Lung microvascular endothelial cell (primary cell): ENCODE data around the gene GRM7. TPM values are rescaled to one million over a fixed set of nuclear protein-coding genes. Genes with fewer than 3 reads are reported as not detected.

ENCODE experiments used
- DNase-seq, 2 donors: peaks; one replicate each; pipeline versions ENCODE4 v3.0.0 to v3.0.0-alpha.2; 2010; ENCODE audit warnings: low read depth in 2 of 2
- total RNA-seq: library from RNA; depleted of rRNA; stranded (reverse); fragments of >200 nt; gene quantifications from 2 replicates; pipeline ENCODE4 v1.2.1, GENCODE V29; 2014

The GRM7 gene
- total RNA-seq, 1 donor from 2014 or later = not detected

- DNase-seq = no peak
These were observed 707.7 kb downstream of the GRM7 start for GRCh38 chr3:7568526-7569184.

GRCh38 chr3:7573330-7573729 lies 712.4 kb downstream of the GRM7 start:
- no peak for DNase-seq

DNA sequence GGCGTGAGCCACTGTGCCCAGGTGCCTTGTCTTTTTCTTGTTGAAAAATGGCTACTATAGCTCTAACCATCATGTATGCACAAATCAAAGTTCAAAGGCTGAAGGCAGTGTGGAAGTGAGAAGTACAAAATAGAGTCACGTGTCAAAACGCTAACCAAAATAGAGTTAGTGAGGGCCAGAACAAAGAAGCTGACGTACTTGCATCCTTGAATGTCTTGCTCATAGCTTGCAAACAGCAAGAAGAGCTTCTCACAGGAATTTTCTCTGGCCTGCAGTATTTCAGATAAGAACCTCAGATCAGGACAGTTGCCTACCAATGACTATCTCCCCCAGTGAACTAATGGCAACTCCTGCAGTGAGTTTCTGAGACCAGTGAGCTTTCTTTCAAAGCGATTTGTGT lies 713.5 kb downstream of the GRM7 start:
- no peak for DNase-seq

DNA sequence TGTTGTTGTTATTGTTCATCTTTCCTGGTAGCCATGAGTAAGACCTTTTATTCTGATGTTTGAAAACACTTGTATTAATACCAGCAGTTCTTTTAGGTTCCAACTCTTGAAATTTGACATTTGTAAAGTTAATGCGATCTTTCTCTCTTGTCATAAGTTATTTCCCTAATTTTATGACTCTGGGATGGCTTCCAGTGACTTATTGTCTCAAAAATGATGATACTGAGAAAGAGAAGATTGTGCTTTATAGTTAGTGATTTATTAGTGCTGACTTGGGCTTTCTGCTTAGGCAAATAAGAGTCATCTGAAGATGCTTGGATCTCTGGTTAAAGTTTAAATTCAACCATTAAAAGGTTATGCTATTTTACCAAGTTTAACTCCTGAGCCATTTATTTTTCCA lies 715.2 kb downstream of the GRM7 start:
- no peak for DNase-seq

DNA sequence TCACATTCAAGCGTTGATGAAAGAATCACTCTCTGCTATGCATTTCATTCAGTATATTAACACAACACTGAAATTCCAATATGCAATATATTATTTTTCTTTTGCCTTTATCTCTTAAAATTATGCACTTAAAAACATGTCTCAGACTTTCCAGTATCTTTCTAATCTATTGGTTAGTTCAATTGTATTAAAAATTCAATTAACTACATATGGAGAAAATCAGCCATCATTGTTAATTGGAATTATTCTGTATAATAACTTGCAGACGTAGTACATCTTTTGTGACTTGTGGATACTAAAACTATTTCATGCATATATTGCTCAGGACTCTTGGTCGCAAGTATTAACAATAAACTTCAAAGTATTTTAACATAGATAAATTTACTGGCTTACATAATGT lies 715.6 kb downstream of the GRM7 start:
- DNase-seq = no peak

GRCh38 chr3:7577513-7577912 lies 716.6 kb downstream of the GRM7 start:
- DNase-seq = no peak

- DNase-seq = no peak
These were observed 720.9 kb downstream of the GRM7 start for GRCh38 chr3:7581831-7582230.

GRCh38 chr3:7585052-7585451 lies 724.1 kb downstream of the GRM7 start:
- DNase-seq = no peak

DNA sequence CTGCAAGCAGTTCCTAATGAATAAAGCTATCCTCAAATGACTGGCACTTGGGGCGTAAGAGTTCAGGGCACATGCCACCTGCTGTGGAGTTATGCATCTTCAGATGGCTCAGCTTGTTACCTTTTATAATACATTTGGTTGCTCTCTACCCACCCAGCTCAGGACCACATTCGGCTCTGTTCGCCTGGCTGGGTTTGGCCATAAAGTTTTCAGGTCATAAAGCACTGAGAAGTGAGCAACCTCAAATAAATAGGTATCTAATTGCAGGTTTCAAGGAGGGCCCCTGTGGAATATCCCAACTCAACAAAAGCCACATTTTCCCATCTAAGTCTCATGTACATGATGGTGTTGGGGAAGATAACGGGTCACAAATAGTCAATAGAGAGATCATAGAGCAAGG lies 727.3 kb downstream of the GRM7 start:
- DNase-seq = no peak

- DNase-seq = no peak
These were observed 728.6 kb downstream of the GRM7 start for GRCh38 chr3:7589526-7589925.

DNA sequence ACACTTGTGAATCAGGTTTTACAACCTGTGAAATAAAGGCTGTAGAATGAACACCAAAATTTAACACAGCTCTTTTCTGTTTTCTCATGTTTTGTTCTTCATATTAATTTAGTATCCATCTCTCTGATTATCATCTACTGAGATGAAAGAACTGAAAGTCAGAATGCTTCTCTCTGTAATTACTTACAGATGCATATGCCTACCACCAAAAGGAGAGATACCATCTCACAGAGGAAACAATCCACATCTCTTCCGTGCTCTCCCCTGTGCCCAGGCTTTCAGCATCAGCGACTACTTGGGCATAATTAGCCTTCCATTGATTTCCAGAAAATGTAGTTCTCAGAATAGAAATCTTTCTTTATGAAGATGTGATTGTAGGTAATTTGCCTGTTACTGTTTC lies 741.4 kb downstream of the GRM7 start:
- no peak for DNase-seq

- no peak for DNase-seq
These were observed 746.2 kb downstream of the GRM7 start for GRCh38 chr3:7607083-7607482.

DNA sequence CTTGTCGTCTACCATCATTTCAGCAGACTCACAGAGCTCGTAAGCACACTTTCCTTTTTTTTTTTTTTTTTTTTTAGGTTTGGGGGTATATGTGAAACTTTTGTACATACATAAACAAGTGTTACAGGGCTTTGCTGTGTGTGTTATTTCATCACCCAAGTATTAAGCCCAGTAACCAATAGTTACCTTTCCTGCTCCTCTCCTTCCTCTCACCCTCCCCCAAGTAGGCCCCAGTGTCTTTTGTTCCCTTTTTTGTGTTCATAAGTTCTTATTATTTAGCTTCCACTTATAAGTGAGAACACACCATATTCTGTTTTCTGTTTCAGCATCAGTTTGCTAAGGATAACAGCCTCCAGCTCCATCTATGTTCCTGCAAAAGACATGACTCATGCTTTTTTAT lies 746.8 kb downstream of the GRM7 start:
- DNase-seq = no peak

DNA sequence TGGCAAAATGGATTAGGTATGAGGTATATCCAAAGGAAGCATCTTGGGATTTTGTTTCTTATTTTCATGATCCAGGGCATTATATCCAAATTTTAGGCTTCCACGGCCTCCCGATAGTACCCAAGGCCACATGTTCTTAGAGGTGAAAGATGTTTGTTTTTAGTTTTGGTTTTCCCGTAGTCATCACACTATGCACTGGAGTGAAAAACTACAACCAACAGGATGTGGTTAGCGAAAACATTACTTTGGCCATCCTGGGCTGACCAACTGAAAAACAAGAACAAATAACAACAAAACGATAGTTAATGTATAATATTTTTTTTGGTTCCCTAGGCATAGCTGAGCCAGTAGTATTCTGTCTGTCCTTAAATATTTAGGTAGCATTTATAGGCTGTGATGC lies 749.7 kb downstream of the GRM7 start:
- DNase-seq = no peak

- DNase-seq = no peak
These were observed 754.1 kb downstream of the GRM7 start for GRCh38 chr3:7615043-7615442.

- DNase-seq = no peak
These were observed 757.7 kb downstream of the GRM7 start for GRCh38 chr3:7618606-7619005.

DNA sequence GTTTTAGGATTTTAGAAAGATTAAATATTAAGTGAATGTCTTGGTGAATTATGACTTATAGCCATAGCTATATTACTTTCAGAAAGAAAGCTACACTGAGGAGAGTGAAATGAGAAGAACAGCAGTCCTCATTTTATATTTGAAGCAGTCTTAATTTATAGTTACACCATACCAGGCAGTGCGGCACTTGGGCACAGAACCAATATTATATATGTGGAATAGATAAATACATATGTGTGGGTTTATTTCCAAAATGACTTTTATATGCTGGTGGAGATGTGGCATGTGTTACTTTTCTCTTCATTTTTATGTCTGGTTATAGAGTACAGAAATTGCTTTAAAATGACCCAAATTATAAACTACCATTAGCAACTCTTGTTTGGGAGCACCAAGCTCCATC lies 759.5 kb downstream of the GRM7 start:
- no peak for DNase-seq

GRCh38 chr3:7621046-7621630 lies 760.2 kb downstream of the GRM7 start:
- DNase-seq = no peak

DNA sequence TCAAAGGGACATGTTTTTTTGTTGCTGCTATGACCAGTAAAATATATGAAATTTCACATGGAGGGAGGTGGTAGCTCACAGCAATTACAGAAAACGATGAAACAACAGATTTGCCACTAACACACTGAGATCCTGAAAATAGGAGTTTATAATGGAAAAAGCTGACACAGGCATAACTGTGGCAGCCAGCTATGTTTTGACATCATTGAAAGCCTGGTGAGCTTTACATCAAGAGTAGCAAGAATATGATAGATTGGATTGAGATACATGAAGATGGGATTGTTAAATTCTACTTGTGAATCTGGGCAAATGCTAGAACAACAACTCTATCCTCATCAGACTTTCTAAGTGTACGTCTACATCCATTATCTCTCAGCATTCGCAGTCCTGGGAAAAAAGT lies 760.7 kb downstream of the GRM7 start:
- no peak for DNase-seq

DNA sequence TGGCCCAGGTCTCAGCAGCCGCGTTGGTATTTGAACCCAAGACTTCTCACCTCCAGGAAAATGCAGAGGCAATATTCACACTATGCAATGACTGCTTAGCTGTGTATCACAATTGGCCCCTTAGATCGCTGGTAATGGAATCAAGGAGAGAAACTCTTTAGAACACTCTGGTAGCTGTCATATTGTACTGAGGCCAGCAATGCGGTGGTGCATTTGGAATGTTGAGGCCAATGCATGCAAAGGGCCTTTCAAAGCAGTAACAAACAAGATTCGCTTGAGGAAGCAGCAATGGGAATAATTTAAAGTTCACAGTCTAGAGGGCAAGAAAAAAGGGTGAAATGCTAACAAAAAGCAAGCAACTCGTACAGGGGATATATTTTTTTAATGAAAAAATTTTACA lies 764.1 kb downstream of the GRM7 start:
- DNase-seq = no peak

- peak in 1 of 2 donors; percentile 51 for DNase-seq
These were observed 769.5 kb downstream of the GRM7 start for GRCh38 chr3:7630351-7630911.

- peak; percentile 26 to 91 for DNase-seq
These were observed 770.0 kb downstream of the GRM7 start for GRCh38 chr3:7630925-7631324.

- DNase-seq = no peak
These were observed 771.4 kb downstream of the GRM7 start for GRCh38 chr3:7632305-7632704.
